Spleen (tissue), 13 donors: ENCODE measurements around the gene ANP32B. TPM values are rescaled to one million over a fixed set of nuclear protein-coding genes. Genes with fewer than 3 reads are reported as not detected.

Experiments
- DNase-seq: peaks from one replicate; pipeline ENCODE4 v3.0.0-alpha.2; 2020
- H3K27ac ChIP-seq, 8 donors: fragments of 200-600 bp; sonication (generic) in 7 of 8; 1 replicate in 4 of 8; 2 replicates in 4 of 8; pipeline versions ENCODE4 v1.5.0 to v1.8.0; 2016 to 2021; ENCODE audit warnings: inconsistent platforms in 4 of 8, mild to moderate bottlenecking in 4 of 8, moderate library complexity in 1 of 8
- H3K27me3 ChIP-seq, 7 donors: fragments of 200-600 bp; sonication (generic) in 6 of 7; replicated peaks in 1 of 7; 1 replicate in 4 of 7; 2 replicates in 3 of 7; pipeline versions ENCODE4 v1.5.0 to v1.8.0; 2016 to 2021; ENCODE audit warnings: inconsistent platforms in 3 of 7, mild to moderate bottlenecking in 1 of 7
- H3K36me3 ChIP-seq, 6 donors: fragments of 200-600 bp; sonication (generic) in 5 of 6; 1 replicate in 4 of 6; 2 replicates in 2 of 6; pipeline versions ENCODE4 v1.5.0 to v1.8.0; 2016 to 2021; ENCODE audit warnings: inconsistent platforms in 2 of 6
- H3K4me1 ChIP-seq, 6 donors: fragments of 200-600 bp; sonication (generic) in 5 of 6; 1 replicate in 3 of 6; 2 replicates in 3 of 6; pipeline versions ENCODE4 v1.5.0 to v1.8.0; 2016 to 2021; ENCODE audit warnings: inconsistent platforms in 3 of 6
- H3K4me3 ChIP-seq, 8 donors: fragments of 200-600 bp; sonication (generic) in 7 of 8; 1 replicate in 4 of 8; 2 replicates in 4 of 8; pipeline versions ENCODE4 v1.5.0 to v1.8.0; 2016 to 2021; ENCODE audit warnings: inconsistent platforms in 4 of 8, mild to moderate bottlenecking in 4 of 8, moderate library complexity in 2 of 8
- H3K9me3 ChIP-seq, 8 donors: fragments of 200-600 bp; sonication (generic) in 7 of 8; 1 replicate in 4 of 8; 2 replicates in 4 of 8; pipeline versions ENCODE4 v1.5.0 to v1.8.0; 2016 to 2021; ENCODE audit warnings: inconsistent platforms in 4 of 8
- CTCF ChIP-seq, 11 experiments: fragments of 200-600 bp in 7 of 11; fragments of 450-650 bp in 4 of 11; sonication (generic) in 4 of 11; IDR thresholded peaks in 8 of 11; conservative IDR thresholded peaks in 3 of 11; 1 replicate in 7 of 11; 2 replicates in 4 of 11; pipeline versions ENCODE4 v1.4.0 to v1.8.0; 2016 to 2021; ENCODE audit warnings: antibody characterized with exemption in 11 of 11, inconsistent platforms in 4 of 11, mild to moderate bottlenecking in 1 of 11
- POLR2A ChIP-seq, 3 donors: fragments of 450-650 bp; IDR thresholded peaks; one replicate each; pipeline ENCODE4 v1.5.1; 2017; ENCODE audit warnings: antibody characterized with exemption in 3 of 3, mild to moderate bottlenecking in 1 of 3
- POLR2AphosphoS5 ChIP-seq, 3 donors: sonication (generic); formaldehyde crosslinking; IDR thresholded peaks; one replicate each; pipeline ENCODE4 v1.5.1; 2017; ENCODE audit warnings: antibody characterized with exemption in 3 of 3
- WGBS, 5 donors: extraction: QIAGEN DNeasy Blood & Tissue Kit in 3 of 5; methylation state at CpG; one replicate each; pipeline versions ENCODE4 v1.1.5 to v1.1.7; 2013 to 2018; 5-methylcytosine and 5-hydroxymethylcytosine counted together
- intact Hi-C: fragments of 100-400 bp; cut with DNase I; formaldehyde crosslinking; loops from one replicate; pipeline ENCODE4 v1.15.0; 2023; ENCODE audit warnings: low total_unique reads
- long read RNA-seq, 2 donors: transcript quantifications; one replicate each; lab custom pipeline, GENCODE V29; 2026
- polyA plus RNA-seq, 3 donors: library from polyadenylated mRNA; stranded (reverse); fragments of 200-250 nt; gene quantifications; one replicate each; pipeline ENCODE4 v1.2.1, GENCODE V29; 2013
- total RNA-seq, 7 donors: library from RNA; depleted of rRNA in 3 of 7; stranded (reverse); fragments of >200 nt in 3 of 7; fragmentation: NEBNext Ultra II Directional in 4 of 7; extraction: Animal tissue kit (Norgen Biotek cat#: 25700) in 4 of 7; gene quantifications; one replicate each; pipeline versions ENCODE4 v1.1.0 to v1.2.1, GENCODE V29; 2016 to 2021
- donor health status: healthy with polysubstance abuse.
- donor health status: DM: no; HTN: no; CAD: no; lungs with moderate emphysema.
- donor health status: DM: no; HTN: no; CAD: no.
- donor health status: Bipolar disorder and iron deficiency.
- donor health status: healthy.
- donor health status: DM: no; HTN: no; CAD: no.
- donor health status: DM: yes; HTN: yes; CAD: no.

Gene ANP32B
- 100 to 1,000 TPM in 3 of 7 donors, 10 to 100 TPM in 4; 39.1 to 120 (median 98.3) TPM for total RNA-seq
- polyA plus RNA-seq = 100 to 1,000 TPM; 115 to 156 (median 152) TPM
- long read RNA-seq, donor 1, transcript ANP32B-201 (7 exons, 1,463 nt) = major isoform, 80 of 118 reads
- long read RNA-seq, donor 1, partial matches to known transcripts = 27 of 118 reads
- long read RNA-seq, donor 1, other reads (novel, unspliced or antisense) = 11 of 118 reads
- long read RNA-seq, donor 2, transcript ANP32B-201 (7 exons, 1,463 nt) = major isoform, 59 of 104 reads
- long read RNA-seq, donor 2, partial matches to known transcripts = 31 of 104 reads
- long read RNA-seq, donor 2, other reads (novel, unspliced or antisense) = 14 of 104 reads

- TF ChIP-seq CTCF (IDR thresholded peaks at IDR 0.05 in 8 of 11, conservative IDR thresholded peaks at IDR 0.05 in 3 of 11) (peak; percentile 40 to 98 (median 94)), POLR2A (IDR thresholded peaks at IDR 0.05) (peak in 1 of 3 donors; percentile 9), POLR2AphosphoS5 (IDR thresholded peaks at IDR 0.05) (peak; percentile 45 to 80 (median 65))
- Histone ChIP-seq H3K27me3 (no peaks in the 10 kb centered on the region), H3K4me3 (peak within 1 kb of the TSS; percentile 60 to 96 (median 94)), H3K36me3 (no peaks in the 10 kb centered on the region), H3K27ac (peak within 1 kb of the TSS; percentile 96 to 100 (median 99)), H3K9me3 (no peaks in the 10 kb centered on the region), H3K4me1 (peaks cover 20 to 47% (median 38%) of the 10 kb centered on the region in 6 donors)
- WGBS, 5 donors = 0 to 1% (median 1%) methylated on average over 55 to 105 of the region's 105 CpGs
- intact Hi-C loops = loop anchor here (5.0 to 10.0 kb wide), 3 partner anchors 52 to 269 kb away; partner anchors contain the start of gene TRMO
- peak; percentile 99 for DNase-seq
Observed at GRCh38 chr9:97982683-97983588, at the start of gene ANP32B. ANP32B (plus strand) TSS chr9:97983341; CDS start chr9:97983556, 215 bp downstream.

- WGBS, 5 donors = 28 to 45% (median 34%) methylated on average over 5 to 6 of the region's 6 CpGs
- peak; percentile 46 for DNase-seq
- Histone ChIP-seq H3K4me1 (peaks cover 0 to 29% (median 8%) of the 10 kb centered on the region in 6 donors), H3K36me3 (no peaks in the 10 kb centered on the region), H3K27ac (no peak overlapping the region), H3K9me3 (no peaks in the 10 kb centered on the region), H3K27me3 (peaks cover 0 to 20% (median 0%) of the 10 kb centered on the region in 7 donors), H3K4me3 (no peak overlapping the region)
- intact Hi-C loops = no loop called here
- no peak for TF ChIP-seq POLR2AphosphoS5 (IDR thresholded peaks at IDR 0.05)
- no peak for TF ChIP-seq CTCF (IDR thresholded peaks at IDR 0.05 in 8 of 11, conservative IDR thresholded peaks at IDR 0.05 in 3 of 11)
- no peak for TF ChIP-seq POLR2A (IDR thresholded peaks at IDR 0.05)
Observed at GRCh38 chr9:97934321-97935115, 48.6 kb upstream of the ANP32B start.

GRCh38 chr9:97935276-97935675 lies 47.9 kb upstream of the ANP32B start:
- WGBS, 5 donors = 83 to 97% (median 88%) methylated on average over 1 of the region's 1 CpG
- TF ChIP-seq POLR2A (IDR thresholded peaks at IDR 0.05) (no peak), CTCF (IDR thresholded peaks at IDR 0.05 in 8 of 11, conservative IDR thresholded peaks at IDR 0.05 in 3 of 11) (no peak), POLR2AphosphoS5 (IDR thresholded peaks at IDR 0.05) (no peak)
- intact Hi-C loops = no loop called here
- DNase-seq = no peak
- peaks cover 0 to 29% (median 8%) of the 10 kb centered on the region in 6 donors for H3K4me1 ChIP-seq
- peaks cover 0 to 20% (median 0%) of the 10 kb centered on the region in 7 donors for H3K27me3 ChIP-seq
- H3K9me3 ChIP-seq = no peaks in the 10 kb centered on the region
- H3K4me3 ChIP-seq = no peak overlapping the region
- no peak overlapping the region for H3K27ac ChIP-seq
- no peaks in the 10 kb centered on the region for H3K36me3 ChIP-seq
